ENCODE measurements around the gene PPP2CA. TPM values are rescaled to one million over a fixed set of nuclear protein-coding genes. Genes with fewer than 3 reads are reported as not detected.

PPP2CA gene
- total RNA-seq (2013; cell fraction: nucleolus; rRNA removed): 47.7 and 59.6 TPM in 2 replicates
- 88.9 and 112 TPM in 2 replicates for total RNA-seq (2014; rRNA removed)
- 62.7 and 64.6 TPM in 2 replicates for total RNA-seq (2014; rRNA removed; fragmentation: Illumina TruSeq; extraction: Trizol)
- 155 and 165 TPM in 2 replicates for total RNA-seq (2021)
- polyA plus RNA-seq (2011; ENCODE audit: low read depth): 32.4 TPM
- 225 and 324 TPM in 2 replicates for polyA plus RNA-seq (2011; rRNA removed)
- polyA plus RNA-seq (2011; cell fraction: cytosol; rRNA removed): 82.5 and 86.9 TPM in 2 replicates
- 46.6 and 57.0 TPM in 2 replicates for polyA plus RNA-seq (2011; cell fraction: nucleus; rRNA removed)
- 76.3 and 94.2 TPM in 2 replicates for polyA plus RNA-seq (2012)
- 83.8 and 85.3 TPM in 2 replicates for polyA plus RNA-seq (2014; fragmentation: Illumina TruSeq; extraction: Trizol)
- 10 to 100 TPM; 18.6 to 30.9 TPM for polyA plus RNA-seq (2014; fragmentation: Nextera tagmentation; extraction: Ambion mirVana)
- polyA plus RNA-seq (2014; rRNA removed): 159 and 170 TPM in 2 replicates
- 100 to 1,000 TPM; 339 to 385 TPM for polyA plus RNA-seq (2016; fragmentation: Nextera tagmentation; extraction: Ambion mirVana)
- 45.1 and 148 TPM in 2 replicates for polyA minus RNA-seq (2011; rRNA and poly(A)+ RNA removed)
- 69.5 and 87.0 TPM in 2 replicates for polyA minus RNA-seq (2011; cell fraction: cytosol; rRNA and poly(A)+ RNA removed)
- polyA minus RNA-seq (2011; cell fraction: nucleus; rRNA and poly(A)+ RNA removed): 10.0 and 23.6 TPM in 2 replicates
- Bru-seq, nascent RNA: percentile 96 among the genes with signal in this experiment
- BruChase-seq, experiment 1, labeled RNA remaining after a 6-hour chase: percentile 99 among the genes with signal in this experiment
- percentile 99 among the genes with signal in this experiment for BruChase-seq, experiment 2, labeled RNA remaining after a 2-hour chase
- long read RNA-seq, experiment 1, full-length matches to known transcripts: 360 of 374 reads
- long read RNA-seq, experiment 1, partial matches to known transcripts: 5 of 374 reads
- long read RNA-seq, experiment 1, other reads (novel, unspliced or antisense): 9 of 374 reads
- long read RNA-seq, experiment 2, full-length matches to known transcripts: 263 of 313 reads
- long read RNA-seq, experiment 2, partial matches to known transcripts: 31 of 313 reads
- long read RNA-seq, experiment 2, other reads (novel, unspliced or antisense): 19 of 313 reads

GRCh38 chr5:134225780-134226440, at the start of gene PPP2CA:
PPP2CA (minus strand) TSS chr5:134226073; CDS start chr5:134225861, 212 bp downstream.
- Histone ChIP-seq H2AFZ (ENCODE audit: control insufficient read depth, low read depth, low read length) (peak within 1 kb of the TSS; percentile 99), H3K36me3 (ENCODE audit: control insufficient read depth in 2 of 2, insufficient read depth in 2 of 2, low read length in 1 of 2) (peaks cover 0 to 5% of the 10 kb centered on the region in 2 experiments; a peak in 2 of 4 replicates), H3K27me3 (replicated peaks in 1 of 2; ENCODE audit: control insufficient read depth in 2 of 2, insufficient read depth in 2 of 2, low read length in 1 of 2) (no peaks in the 10 kb centered on the region), H3K4me3 (peak within 1 kb of the TSS; percentile 94), H3K4me1 (ENCODE audit: control insufficient read depth, insufficient read depth, low read length) (peaks cover 11% of the 10 kb centered on the region), H3K4me2 (ENCODE audit: control insufficient read depth, insufficient read depth) (peak within 1 kb of the TSS; percentile 97), H3K79me2 (ENCODE audit: control insufficient read depth, insufficient read depth, low read length) (peaks cover 64% of the 10 kb centered on the region), H4K20me1 (ENCODE audit: control insufficient read depth, insufficient read depth) (no peaks in the 10 kb centered on the region; the same call in 1 of the 2 replicates), H3K27ac (ENCODE audit: control insufficient read depth, insufficient read depth) (peak within 1 kb of the TSS; percentile 97), H3K9ac (ENCODE audit: control insufficient read depth, insufficient read depth, low read length) (peak within 1 kb of the TSS; percentile 97), H3K9me3 (replicated peaks; ENCODE audit: control insufficient read depth, insufficient read depth, low read length) (no peaks in the 10 kb centered on the region)
- intact Hi-C loops (cut with micrococcal nuclease; ENCODE audit: unreplicated experiment): loop anchor here (10.0 kb wide), 1 partner anchor 509 kb away; the partner anchor contains the start of gene CAMLG
- no TSS peak for BruUV-seq (replicated peaks)
- RAD21 ChIA-PET (ENCODE audit: unreplicated experiment): interaction anchor here (0.5 to 2.0 kb wide), 9 partner anchors 12 to 239 kb away, joined by 3 to 10 read pairs (median 4); partner anchors contain the start of genes TCF7 and UBE2B
- ATAC-seq (peak; percentile 85), DNase-seq (ENCODE audit: low read depth, low spot score) (peak; percentile 98), FAIRE-seq (peak; percentile 78)
- in situ Hi-C loops (cut with MboI): no loop called here
- WGBS (ENCODE audit: insufficient coverage, insufficient replicate concordance, low lambda C conversion rate, missing lambda C conversion rate): 1% methylated on average over 65 of the region's 73 CpGs
- POLR2A ChIA-PET: interaction anchor here (0.6 to 3.6 kb wide), 25 partner anchors 10 to 513 kb away, joined by 3 to 35 read pairs (median 4); partner anchors contain the start of genes C5orf15, CAMLG, CDKN2AIPNL and SKP1
- SMC1A ChIA-PET (ENCODE audit: uncharacterized antibody, unreplicated experiment): interaction anchor here (0.8 to 5.0 kb wide), 9 partner anchors 8 to 94 kb away, joined by 3 to 39 read pairs (median 5); no protein-coding TSS in a partner anchor
- CTCF ChIA-PET: interaction anchor here (0.7 to 2.4 kb wide), 18 partner anchors 15 to 512 kb away, joined by 3 to 14 read pairs (median 3); partner anchors contain the start of genes SKP1 and UBE2B
- peak; percentile 93 for TF ChIP-seq IKZF1 (conservative IDR thresholded peaks at IDR 0.05)
- peak; percentile 87 for TF ChIP-seq KLF5 (IDR thresholded peaks at IDR 0.05; ENCODE audit: partially characterized antibody)
- TF ChIP-seq SIX5 (IDR thresholded peaks at IDR 0.05; ENCODE audit: low read depth, low read length, severe bottlenecking): no peak
- TF ChIP-seq ZNF592 (IDR thresholded peaks at IDR 0.05): no peak
- TF ChIP-seq SMARCA5 (IDR thresholded peaks at IDR 0.05): peak; percentile 95
- TF ChIP-seq YY1 (IDR thresholded peaks at IDR 0.05; ENCODE audit: low read depth, low read length): peak; percentile 96
- TF ChIP-seq TCF12 (IDR thresholded peaks at IDR 0.05; ENCODE audit: low read depth, low read length): peak; percentile 37; the same call in 1 of the 2 replicates
- TF ChIP-seq IRF3 (IDR thresholded peaks at IDR 0.05): no peak
- TF ChIP-seq ZBTB4 (CRISPR knock-in tag; IDR thresholded peaks at IDR 0.05): 0 out of 2 replicates have a peak, but pooled peaks have one; percentile 18

Data from GM12878 (cell line).